HCT116 (cell line): ENCODE measurements around the gene SETD6.

Experiments
- CEBPB ChIP-seq: IDR thresholded peaks from 2 replicates; pipeline ENCODE4 v1.6.1; 2012; ENCODE audit warnings: low read depth
- EGR1 ChIP-seq: IDR thresholded peaks from 2 replicates; pipeline ENCODE4 v1.6.1; 2012; ENCODE audit warnings: low read depth
- EZH2 ChIP-seq: fragments of 200-600 bp; sonication (generic); IDR thresholded peaks from 2 replicates; pipeline ENCODE4 v1.6.1; 2017; ENCODE audit warnings: antibody characterized with exemption, mixed run types
- EZH2phosphoT487 ChIP-seq: fragments of 200-600 bp; IDR thresholded peaks from 2 replicates; pipeline ENCODE4 v1.6.1; 2018; ENCODE audit warnings: antibody characterized with exemption, borderline replicate concordance
- JUND ChIP-seq: IDR thresholded peaks from 2 replicates; pipeline ENCODE4 v1.6.1; 2012
- POLR2A ChIP-seq: IDR thresholded peaks from 2 replicates; pipeline ENCODE4 v1.7.0; 2011; ENCODE audit warnings: borderline replicate concordance; ENCODE audit not compliant: insufficient read depth, insufficient read length; ENCODE audit errors: extremely low read depth
- POLR2AphosphoS5 ChIP-seq: IDR thresholded peaks from 2 replicates; pipeline ENCODE4 v1.6.1; 2011; ENCODE audit warnings: mild to moderate bottlenecking, low read depth, low read length, moderate library complexity
- SIN3A ChIP-seq: IDR thresholded peaks from 2 replicates; pipeline ENCODE4 v1.6.1; 2012; ENCODE audit warnings: low read depth
- TCF7L2 ChIP-seq: IDR thresholded peaks from 2 replicates; pipeline ENCODE4 v1.7.0; 2011; ENCODE audit warnings: borderline replicate concordance, inconsistent platforms; ENCODE audit not compliant: insufficient read depth, insufficient read length; ENCODE audit errors: extremely low read depth
- YY1 ChIP-seq: IDR thresholded peaks from 2 replicates; pipeline ENCODE4 v1.6.1; 2011; ENCODE audit warnings: low read length, low read depth, moderate library complexity, mild to moderate bottlenecking; ENCODE audit not compliant: insufficient replicate concordance; ENCODE audit errors: extremely low read depth
- TF ChIP-seq, protein P1 (sequence below), 3 experiments: fragments of 200-600 bp in 1 of 3; sonication (generic) in 1 of 3; IDR thresholded peaks in 2 of 3; conservative IDR thresholded peaks in 1 of 3; 2 replicates each; pipeline ENCODE4 v1.5.1; 2012 to 2017; ENCODE audit warnings: low read depth in 2 of 3, low read length in 2 of 3, antibody characterized with exemption in 1 of 3, borderline replicate concordance in 1 of 3, control low read depth in 1 of 3, mild to moderate bottlenecking in 1 of 3, mixed read lengths in 1 of 3, mixed run types in 1 of 3, moderate library complexity in 1 of 3; ENCODE audit not compliant: insufficient read depth in 1 of 3
- TF ChIP-seq, protein P2 (sequence below): IDR thresholded peaks from 2 replicates; pipeline ENCODE4 v1.6.1; 2012; ENCODE audit warnings: low read depth
- TF ChIP-seq, protein P3 (sequence below): IDR thresholded peaks from 2 replicates; pipeline ENCODE4 v1.6.1; 2011; ENCODE audit warnings: mild to moderate bottlenecking, low read length, moderate library complexity; ENCODE audit not compliant: insufficient replicate concordance; ENCODE audit errors: extremely low read depth

DNA sequence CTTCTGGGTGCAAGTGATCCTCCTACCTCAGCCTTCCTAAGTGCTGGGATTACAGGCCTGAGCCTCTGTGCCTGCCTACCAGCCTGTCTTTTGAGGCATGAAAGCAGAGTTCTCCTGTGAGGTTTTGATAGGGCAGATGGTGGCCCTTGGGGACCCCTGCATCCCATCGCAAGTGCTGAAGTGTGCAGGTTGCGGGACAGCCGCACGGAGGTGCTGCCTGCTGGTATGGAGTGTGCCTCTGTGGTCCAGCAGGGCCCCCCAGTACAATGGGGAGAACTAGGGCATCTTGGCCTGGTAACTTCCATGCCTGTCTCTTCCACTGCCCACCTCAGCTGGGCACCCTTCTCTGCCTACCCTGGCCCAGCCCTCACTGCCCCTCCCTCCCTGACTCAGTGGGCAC is 25.3 kb upstream of the SETD6 start:
- no peak for TF ChIP-seq YY1
- TF ChIP-seq, protein P1, sequence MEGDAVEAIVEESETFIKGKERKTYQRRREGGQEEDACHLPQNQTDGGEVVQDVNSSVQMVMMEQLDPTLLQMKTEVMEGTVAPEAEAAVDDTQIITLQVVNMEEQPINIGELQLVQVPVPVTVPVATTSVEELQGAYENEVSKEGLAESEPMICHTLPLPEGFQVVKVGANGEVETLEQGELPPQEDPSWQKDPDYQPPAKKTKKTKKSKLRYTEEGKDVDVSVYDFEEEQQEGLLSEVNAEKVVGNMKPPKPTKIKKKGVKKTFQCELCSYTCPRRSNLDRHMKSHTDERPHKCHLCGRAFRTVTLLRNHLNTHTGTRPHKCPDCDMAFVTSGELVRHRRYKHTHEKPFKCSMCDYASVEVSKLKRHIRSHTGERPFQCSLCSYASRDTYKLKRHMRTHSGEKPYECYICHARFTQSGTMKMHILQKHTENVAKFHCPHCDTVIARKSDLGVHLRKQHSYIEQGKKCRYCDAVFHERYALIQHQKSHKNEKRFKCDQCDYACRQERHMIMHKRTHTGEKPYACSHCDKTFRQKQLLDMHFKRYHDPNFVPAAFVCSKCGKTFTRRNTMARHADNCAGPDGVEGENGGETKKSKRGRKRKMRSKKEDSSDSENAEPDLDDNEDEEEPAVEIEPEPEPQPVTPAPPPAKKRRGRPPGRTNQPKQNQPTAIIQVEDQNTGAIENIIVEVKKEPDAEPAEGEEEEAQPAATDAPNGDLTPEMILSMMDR (IDR thresholded peaks at IDR 0.05 in 2 of 3, conservative IDR thresholded peaks at IDR 0.05 in 1 of 3; ENCODE audit: borderline replicate concordance in 1 of 3, insufficient read depth in 1 of 3, low read depth in 2 of 3, low read length in 2 of 3), result no peak
- TF ChIP-seq POLR2A, result no peak
- no peak for TF ChIP-seq EGR1
- TF ChIP-seq JUND, result no peak
- TF ChIP-seq POLR2AphosphoS5, result no peak
- TF ChIP-seq, protein P2, sequence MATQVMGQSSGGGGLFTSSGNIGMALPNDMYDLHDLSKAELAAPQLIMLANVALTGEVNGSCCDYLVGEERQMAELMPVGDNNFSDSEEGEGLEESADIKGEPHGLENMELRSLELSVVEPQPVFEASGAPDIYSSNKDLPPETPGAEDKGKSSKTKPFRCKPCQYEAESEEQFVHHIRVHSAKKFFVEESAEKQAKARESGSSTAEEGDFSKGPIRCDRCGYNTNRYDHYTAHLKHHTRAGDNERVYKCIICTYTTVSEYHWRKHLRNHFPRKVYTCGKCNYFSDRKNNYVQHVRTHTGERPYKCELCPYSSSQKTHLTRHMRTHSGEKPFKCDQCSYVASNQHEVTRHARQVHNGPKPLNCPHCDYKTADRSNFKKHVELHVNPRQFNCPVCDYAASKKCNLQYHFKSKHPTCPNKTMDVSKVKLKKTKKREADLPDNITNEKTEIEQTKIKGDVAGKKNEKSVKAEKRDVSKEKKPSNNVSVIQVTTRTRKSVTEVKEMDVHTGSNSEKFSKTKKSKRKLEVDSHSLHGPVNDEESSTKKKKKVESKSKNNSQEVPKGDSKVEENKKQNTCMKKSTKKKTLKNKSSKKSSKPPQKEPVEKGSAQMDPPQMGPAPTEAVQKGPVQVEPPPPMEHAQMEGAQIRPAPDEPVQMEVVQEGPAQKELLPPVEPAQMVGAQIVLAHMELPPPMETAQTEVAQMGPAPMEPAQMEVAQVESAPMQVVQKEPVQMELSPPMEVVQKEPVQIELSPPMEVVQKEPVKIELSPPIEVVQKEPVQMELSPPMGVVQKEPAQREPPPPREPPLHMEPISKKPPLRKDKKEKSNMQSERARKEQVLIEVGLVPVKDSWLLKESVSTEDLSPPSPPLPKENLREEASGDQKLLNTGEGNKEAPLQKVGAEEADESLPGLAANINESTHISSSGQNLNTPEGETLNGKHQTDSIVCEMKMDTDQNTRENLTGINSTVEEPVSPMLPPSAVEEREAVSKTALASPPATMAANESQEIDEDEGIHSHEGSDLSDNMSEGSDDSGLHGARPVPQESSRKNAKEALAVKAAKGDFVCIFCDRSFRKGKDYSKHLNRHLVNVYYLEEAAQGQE, result no peak
- TF ChIP-seq, protein P3, sequence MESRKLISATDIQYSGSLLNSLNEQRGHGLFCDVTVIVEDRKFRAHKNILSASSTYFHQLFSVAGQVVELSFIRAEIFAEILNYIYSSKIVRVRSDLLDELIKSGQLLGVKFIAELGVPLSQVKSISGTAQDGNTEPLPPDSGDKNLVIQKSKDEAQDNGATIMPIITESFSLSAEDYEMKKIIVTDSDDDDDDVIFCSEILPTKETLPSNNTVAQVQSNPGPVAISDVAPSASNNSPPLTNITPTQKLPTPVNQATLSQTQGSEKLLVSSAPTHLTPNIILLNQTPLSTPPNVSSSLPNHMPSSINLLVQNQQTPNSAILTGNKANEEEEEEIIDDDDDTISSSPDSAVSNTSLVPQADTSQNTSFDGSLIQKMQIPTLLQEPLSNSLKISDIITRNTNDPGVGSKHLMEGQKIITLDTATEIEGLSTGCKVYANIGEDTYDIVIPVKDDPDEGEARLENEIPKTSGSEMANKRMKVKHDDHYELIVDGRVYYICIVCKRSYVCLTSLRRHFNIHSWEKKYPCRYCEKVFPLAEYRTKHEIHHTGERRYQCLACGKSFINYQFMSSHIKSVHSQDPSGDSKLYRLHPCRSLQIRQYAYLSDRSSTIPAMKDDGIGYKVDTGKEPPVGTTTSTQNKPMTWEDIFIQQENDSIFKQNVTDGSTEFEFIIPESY, result no peak
- TF ChIP-seq EZH2phosphoT487, result no peak
- TF ChIP-seq EZH2, result no peak
- no peak for TF ChIP-seq SIN3A
- TF ChIP-seq TCF7L2, result no peak
- TF ChIP-seq CEBPB, result no peak
